K562 (cell line): Measurements from ENCODE around the gene DNAJC17. TPM values are rescaled to one million over a fixed set of nuclear protein-coding genes. Genes with fewer than 3 reads are reported as not detected.

ENCODE experiments used
- ELF1 ChIP-seq: fragments of 200-800 bp; sonication (Bioruptor generic); IDR thresholded peaks from 2 replicates; pipeline ENCODE4 v1.6.1; 2016; ENCODE audit warnings: missing genetic modification characterization, missing compliant biosample characterization
- KLF16 ChIP-seq: IDR thresholded peaks from 2 replicates; pipeline ENCODE4 v1.6.1; 2016; ENCODE audit warnings: antibody characterized with exemption
- LEF1 ChIP-seq: fragments of 450-650 bp; IDR thresholded peaks from 2 replicates; pipeline ENCODE4 v1.6.1; 2016; ENCODE audit warnings: mild to moderate bottlenecking
- RBBP5 ChIP-seq: fragments of 200-600 bp; sonication (generic); IDR thresholded peaks from 2 replicates; pipeline ENCODE4 v1.6.1; 2012; ENCODE audit warnings: borderline replicate concordance, mild to moderate bottlenecking, low read length, control low read depth, inconsistent platforms; ENCODE audit not compliant: insufficient read depth, poor library complexity, severe bottlenecking
- TAF9B ChIP-seq: fragments of 450-650 bp; IDR thresholded peaks from 2 replicates; pipeline ENCODE4 v1.6.1; 2018; ENCODE audit warnings: mild to moderate bottlenecking; ENCODE audit not compliant: partially characterized antibody
- ZNF592 ChIP-seq: fragments of 450-650 bp; IDR thresholded peaks from 2 replicates; pipeline ENCODE4 v1.6.1; 2017; ENCODE audit warnings: antibody characterized with exemption, mild to moderate bottlenecking
- polyA plus RNA-seq, 8 experiments: library from polyadenylated mRNA; depleted of rRNA in 4 of 8; stranded (reverse) in 5 of 8; unstranded in 3 of 8; fragments of >200 nt; fragmentation: Nextera tagmentation in 2 of 8; fragmentation: Illumina TruSeq in 1 of 8; extraction: Ambion mirVana in 2 of 8; extraction: Trizol in 1 of 8; gene quantifications; 2 replicates each; pipeline versions ENCODE4 v1.2.1 to v1.2.3, GENCODE V29; 2011 to 2014; ENCODE audit warnings: inconsistent platforms in 1 of 8, missing spikeins in 1 of 8
- total RNA-seq, 7 experiments: library from RNA; depleted of rRNA in 6 of 7; stranded (reverse); fragments of >200 nt in 6 of 7; fragmentation: Illumina TruSeq in 2 of 7; extraction: Trizol in 2 of 7; gene quantifications; 2 replicates each; pipeline versions ENCODE4 v1.2.1 to v1.2.3, GENCODE V29; 2011 to 2021; ENCODE audit warnings: low replicate concordance in 1 of 7
- TF ChIP-seq, protein P1 (sequence below): fragments of 250-450 bp; sonication (Bioruptor Pico); IDR thresholded peaks from 2 replicates; pipeline ENCODE4 v1.4.0; 2020; ENCODE audit warnings: mild to moderate bottlenecking, moderate library complexity

Gene DNAJC17
- total and polyA plus RNA-seq, 9 of the 15 experiments (the other 6 are each of a cell fraction or from before 2014, with no cell fraction given), result 2.4 to 79.4 (median 44.2) TPM

DNA sequence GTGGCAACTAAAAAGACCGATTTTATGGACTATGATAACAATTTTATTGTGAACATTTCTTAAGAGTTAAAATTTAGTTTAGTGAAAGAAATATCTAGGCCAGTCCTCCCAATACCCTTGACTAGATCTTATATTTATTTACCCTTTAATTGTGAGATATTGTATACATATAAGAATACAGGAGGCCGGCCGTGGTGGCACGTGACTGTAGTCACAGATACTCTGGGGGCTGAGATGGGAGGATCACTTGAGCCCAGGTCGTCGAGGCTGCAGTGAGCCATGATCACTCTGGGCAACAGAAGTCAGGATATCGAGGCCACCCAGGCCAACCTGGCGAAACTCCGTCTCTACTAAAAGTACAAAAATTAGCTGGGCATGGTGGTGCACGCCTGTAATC lies 51.5 kb downstream of the DNAJC17 start (continued):
- TF ChIP-seq RBBP5, result no peak
- TF ChIP-seq KLF16, result no peak
- peak; percentile 7; the same call in 1 of the 2 replicates for TF ChIP-seq ELF1 (tag)
- TF ChIP-seq ZNF592, result peak; percentile 76
- TF ChIP-seq, protein P1, sequence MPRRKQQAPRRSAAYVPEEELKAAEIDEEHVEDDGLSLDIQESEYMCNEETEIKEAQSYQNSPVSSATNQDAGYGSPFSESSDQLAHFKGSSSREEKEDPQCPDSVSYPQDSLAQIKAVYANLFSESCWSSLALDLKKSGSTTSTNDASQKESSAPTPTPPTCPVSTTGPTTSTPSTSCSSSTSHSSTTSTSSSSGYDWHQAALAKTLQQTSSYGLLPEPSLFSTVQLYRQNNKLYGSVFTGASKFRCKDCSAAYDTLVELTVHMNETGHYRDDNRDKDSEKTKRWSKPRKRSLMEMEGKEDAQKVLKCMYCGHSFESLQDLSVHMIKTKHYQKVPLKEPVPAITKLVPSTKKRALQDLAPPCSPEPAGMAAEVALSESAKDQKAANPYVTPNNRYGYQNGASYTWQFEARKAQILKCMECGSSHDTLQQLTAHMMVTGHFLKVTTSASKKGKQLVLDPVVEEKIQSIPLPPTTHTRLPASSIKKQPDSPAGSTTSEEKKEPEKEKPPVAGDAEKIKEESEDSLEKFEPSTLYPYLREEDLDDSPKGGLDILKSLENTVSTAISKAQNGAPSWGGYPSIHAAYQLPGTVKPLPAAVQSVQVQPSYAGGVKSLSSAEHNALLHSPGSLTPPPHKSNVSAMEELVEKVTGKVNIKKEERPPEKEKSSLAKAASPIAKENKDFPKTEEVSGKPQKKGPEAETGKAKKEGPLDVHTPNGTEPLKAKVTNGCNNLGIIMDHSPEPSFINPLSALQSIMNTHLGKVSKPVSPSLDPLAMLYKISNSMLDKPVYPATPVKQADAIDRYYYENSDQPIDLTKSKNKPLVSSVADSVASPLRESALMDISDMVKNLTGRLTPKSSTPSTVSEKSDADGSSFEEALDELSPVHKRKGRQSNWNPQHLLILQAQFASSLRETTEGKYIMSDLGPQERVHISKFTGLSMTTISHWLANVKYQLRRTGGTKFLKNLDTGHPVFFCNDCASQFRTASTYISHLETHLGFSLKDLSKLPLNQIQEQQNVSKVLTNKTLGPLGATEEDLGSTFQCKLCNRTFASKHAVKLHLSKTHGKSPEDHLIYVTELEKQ (CRISPR knock-in tag), result no peak
- no peak for TF ChIP-seq TAF9B
- no peak for TF ChIP-seq LEF1
- TF ChIP-seq, all 486 proteins: peak for 13
